GM18951 (cell line): ENCODE data around the gene NUAK2.

Experiments used
- POLR2A ChIP-seq: IDR thresholded peaks from 4 replicates; pipeline ENCODE4 v1.6.1; 2011; ENCODE audit warnings: mild to moderate bottlenecking; ENCODE audit not compliant: insufficient read length, insufficient read depth; ENCODE audit errors: extremely low read depth
- in situ Hi-C: fragments of 300-500 bp; cut with MboI; formaldehyde crosslinking; loops from one replicate; pipeline ENCODE4 v1.12.0; 2022; ENCODE audit warnings: low sequenced_read_pairs, mixed read lengths, inconsistent platforms; ENCODE audit not compliant: unreplicated experiment

Gene NUAK2

GRCh38 chr1:205293350-205294074, 28.0 kb downstream of the NUAK2 start:
- TF ChIP-seq POLR2A, result no peak
- in situ Hi-C loops, result no loop called here

- no peak for TF ChIP-seq POLR2A
- in situ Hi-C loops, result no loop called here
These were observed 29.9 kb downstream of the NUAK2 start for GRCh38 chr1:205291596-205291995.

- in situ Hi-C loops, result no loop called here
- TF ChIP-seq POLR2A, result no peak
These were observed 33.6 kb downstream of the NUAK2 start for GRCh38 chr1:205287767-205288559.

GRCh38 chr1:205287076-205287475, 34.5 kb downstream of the NUAK2 start:
- no peak for TF ChIP-seq POLR2A
- in situ Hi-C loops, result no loop called here

- TF ChIP-seq POLR2A, result no peak
- in situ Hi-C loops, result no loop called here
These were observed 35.1 kb downstream of the NUAK2 start for GRCh38 chr1:205286335-205286950.

GRCh38 chr1:205285381-205286101, 36.0 kb downstream of the NUAK2 start:
- in situ Hi-C loops, result no loop called here

GRCh38 chr1:205284420-205285144, 37.0 kb downstream of the NUAK2 start:
- TF ChIP-seq POLR2A, result no peak
- in situ Hi-C loops, result loop anchor here (5.0 kb wide), 1 partner anchor 38 kb away; the partner anchor contains the start of gene NUAK2

More at GRCh38 chr1:205285381-205286101, 36.0 kb downstream of the NUAK2 start:
- no peak for TF ChIP-seq POLR2A

GRCh38 chr1:205283270-205284147, 38.0 kb downstream of the NUAK2 start:
- in situ Hi-C loops, result loop anchor here (5.0 kb wide), 1 partner anchor 39 kb away; the partner anchor contains the start of gene NUAK2
- no peak for TF ChIP-seq POLR2A

- in situ Hi-C loops, result loop anchor here (5.0 kb wide), 1 partner anchor 41 kb away; the partner anchor contains the start of gene NUAK2
These were observed 40.7 kb downstream of the NUAK2 start for GRCh38 chr1:205280666-205281395.

- in situ Hi-C loops, result loop anchor here (5.0 kb wide), 1 partner anchor 42 kb away; the partner anchor contains the start of gene NUAK2
- TF ChIP-seq POLR2A, result no peak
These were observed 41.6 kb downstream of the NUAK2 start for GRCh38 chr1:205279986-205280385.

GRCh38 chr1:205276689-205277065, 44.9 kb downstream of the NUAK2 start:
- TF ChIP-seq POLR2A, result no peak
- in situ Hi-C loops, result no loop called here
